HG03457 (cell line): ENCODE measurements around the gene GOLGA8F.
"Not testable (repeated sequence)": the region's sequence is repeated elsewhere in the genome, so short reads cannot be mapped to it uniquely, and the experiment has no call there.

Experiments
- ATAC-seq: cut with Tn5 transposase; IDR thresholded peaks from one replicate; pipeline ENCODE4 v1.9.1; 2021; ENCODE audit warnings: moderate number of reproducible peaks; ENCODE audit not compliant: unreplicated experiment

GOLGA8F gene, protein sequence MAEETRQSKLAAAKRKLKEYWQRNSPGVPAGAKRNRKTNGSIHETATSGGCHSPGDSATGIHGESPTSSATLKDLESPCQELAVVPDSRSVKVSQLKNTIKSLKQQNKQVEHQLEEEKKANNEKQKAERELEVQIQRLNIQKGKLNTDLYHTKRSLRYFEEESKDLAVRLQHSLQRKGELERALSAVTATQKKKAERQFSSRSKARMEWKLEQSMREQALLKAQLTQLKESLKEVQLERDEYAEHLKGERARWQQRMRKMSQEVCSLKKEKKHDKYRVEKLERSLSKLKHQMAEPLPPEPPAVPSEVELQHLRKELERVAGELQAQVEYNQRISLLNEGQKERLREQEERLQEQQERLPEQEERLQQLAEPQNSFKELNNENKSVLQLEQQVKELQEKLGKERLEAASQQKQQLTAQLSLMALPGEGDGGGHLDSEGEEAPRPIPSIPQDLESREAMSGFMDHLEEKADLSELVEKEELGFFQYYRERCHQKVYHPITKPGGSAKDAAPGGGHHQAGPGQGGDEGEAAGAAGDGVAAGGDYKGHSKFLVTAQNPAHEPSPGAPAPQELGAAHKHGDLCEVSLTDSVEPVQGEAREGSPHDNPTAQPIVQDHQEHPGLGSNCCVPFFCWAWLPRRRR

DNA sequence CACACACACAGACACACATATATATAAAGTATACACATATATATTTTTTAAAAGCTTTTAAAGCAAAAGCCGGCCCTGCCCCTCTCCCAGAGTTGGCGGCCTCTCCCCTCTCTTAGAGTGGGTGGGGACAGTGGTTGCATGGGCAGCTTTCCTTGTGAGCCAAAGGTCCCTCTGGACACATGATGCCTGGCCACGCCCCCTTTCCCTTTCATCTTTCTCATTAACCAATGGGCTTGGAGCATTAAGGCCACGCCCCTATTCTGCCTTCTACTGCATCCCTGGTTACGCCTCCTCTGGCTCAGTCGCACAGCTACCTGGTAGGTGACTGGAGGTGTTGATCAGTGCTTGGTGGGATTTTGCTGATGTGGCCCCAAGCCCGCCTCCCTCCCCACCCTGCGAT, at the start of gene GOLGA8F:
TSS of gene GOLGA8F (plus strand) at position 301 of the 400 bp plus-strand sequence. CDS start at position 399, 98 bp downstream.
- ATAC-seq: not testable (repeated sequence)

DNA sequence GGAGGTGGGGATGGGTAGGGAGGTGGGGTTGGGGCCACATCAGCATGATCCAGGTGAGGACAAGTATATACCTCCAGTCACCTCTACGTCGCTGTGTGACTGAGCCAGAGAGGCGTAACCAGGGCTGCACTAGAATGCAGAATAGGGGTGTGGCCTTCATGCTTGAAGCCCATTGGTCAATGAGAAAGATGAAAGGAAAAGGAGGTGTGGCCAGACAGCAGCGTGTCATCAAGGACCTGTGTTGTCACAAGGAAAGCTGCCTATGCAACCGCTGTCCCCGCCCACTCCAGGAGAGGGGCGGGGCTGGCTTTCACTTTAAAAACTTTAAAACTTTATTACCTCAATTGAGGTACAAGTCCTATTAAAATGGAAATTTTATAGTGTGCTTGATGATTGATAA, 20.5 kb upstream of the GOLGA8F start, which contains the start of gene GOLGA6L24:
TSS of gene GOLGA6L24 (minus strand) at position 101 of the 400 bp plus-strand sequence. CDS start at position 40, 61 bp downstream.
- not testable (repeated sequence) for ATAC-seq

DNA sequence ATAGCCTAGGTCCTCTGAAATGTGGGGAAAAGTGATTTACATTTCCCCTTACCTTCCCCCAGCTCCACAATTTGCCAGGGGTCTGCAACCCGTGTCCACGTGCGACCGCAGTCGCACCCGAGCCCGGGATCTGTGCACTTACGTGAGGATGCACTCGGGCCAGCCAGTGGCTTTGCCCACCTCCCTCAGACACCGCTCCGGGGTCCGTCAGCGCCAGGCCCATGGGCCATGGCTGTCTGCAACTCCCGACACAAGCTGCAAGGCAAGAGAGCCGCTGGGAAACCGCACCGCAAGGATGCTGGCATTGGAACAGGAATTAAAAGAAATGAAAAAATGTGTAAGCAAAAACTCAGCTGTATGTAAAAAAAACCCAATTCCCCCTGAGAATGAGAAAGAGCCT, 13.0 kb upstream of the GOLGA8F start:
- ATAC-seq: not testable (repeated sequence)

GRCh38 chr15:28380053-28380452, 1.6 kb downstream of the GOLGA8F start:
- not testable (repeated sequence) for ATAC-seq

DNA sequence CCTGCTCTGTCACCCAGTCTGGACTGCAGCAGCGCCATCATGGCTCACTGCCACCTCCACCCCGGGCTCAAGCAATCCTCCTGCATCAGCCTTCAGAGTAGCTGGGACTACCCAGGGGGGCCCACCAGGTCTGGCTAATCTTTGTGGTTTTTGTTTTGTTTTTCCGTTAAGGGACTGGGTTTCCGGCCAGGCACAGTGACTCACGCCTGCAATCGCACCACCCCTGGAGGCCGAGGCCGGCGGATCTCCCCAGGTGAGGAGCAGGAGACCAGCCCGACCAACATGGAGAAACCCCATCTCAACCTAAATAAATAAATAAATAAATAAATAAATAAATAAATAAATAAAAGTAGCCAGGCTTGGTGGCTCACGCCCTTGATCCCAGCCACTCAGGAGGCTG, 17.6 kb downstream of the GOLGA8F start:
- ATAC-seq: not testable (repeated sequence)

- ATAC-seq: not testable (repeated sequence)
Measured at GRCh38 chr15:28402774-28403435, 24.4 kb downstream of the GOLGA8F start.

- ATAC-seq: not testable (repeated sequence)
Measured at GRCh38 chr15:28420470-28420869, 42.0 kb downstream of the GOLGA8F start.

DNA sequence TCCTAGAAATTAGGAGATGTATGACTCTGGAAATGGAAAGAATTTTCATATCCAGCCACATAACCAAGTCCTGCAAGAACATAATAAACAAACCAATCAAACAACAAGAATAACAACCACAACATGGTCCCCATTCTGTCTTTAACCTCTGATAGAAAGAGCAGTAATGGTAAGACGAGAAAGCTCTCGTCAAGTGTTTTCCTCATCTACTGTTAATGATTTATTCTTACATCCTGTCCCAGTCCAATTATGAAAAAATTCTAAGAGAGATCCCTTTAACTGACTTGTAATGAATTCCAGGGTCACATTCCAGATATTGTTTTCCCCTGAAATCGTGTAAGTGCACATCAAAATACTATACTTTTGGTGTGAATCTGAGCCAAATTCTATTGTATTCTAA, 57.1 kb downstream of the GOLGA8F start:
- not testable (repeated sequence) for ATAC-seq
